GM18502 (cell line): ENCODE measurements around the gene AKT2.

Source experiments
- ATAC-seq: cut with Tn5 transposase; IDR thresholded peaks from one replicate; pipeline ENCODE4 v1.9.1; 2021; ENCODE audit warnings: mild to moderate bottlenecking; ENCODE audit not compliant: unreplicated experiment, poor library complexity

Gene AKT2

DNA sequence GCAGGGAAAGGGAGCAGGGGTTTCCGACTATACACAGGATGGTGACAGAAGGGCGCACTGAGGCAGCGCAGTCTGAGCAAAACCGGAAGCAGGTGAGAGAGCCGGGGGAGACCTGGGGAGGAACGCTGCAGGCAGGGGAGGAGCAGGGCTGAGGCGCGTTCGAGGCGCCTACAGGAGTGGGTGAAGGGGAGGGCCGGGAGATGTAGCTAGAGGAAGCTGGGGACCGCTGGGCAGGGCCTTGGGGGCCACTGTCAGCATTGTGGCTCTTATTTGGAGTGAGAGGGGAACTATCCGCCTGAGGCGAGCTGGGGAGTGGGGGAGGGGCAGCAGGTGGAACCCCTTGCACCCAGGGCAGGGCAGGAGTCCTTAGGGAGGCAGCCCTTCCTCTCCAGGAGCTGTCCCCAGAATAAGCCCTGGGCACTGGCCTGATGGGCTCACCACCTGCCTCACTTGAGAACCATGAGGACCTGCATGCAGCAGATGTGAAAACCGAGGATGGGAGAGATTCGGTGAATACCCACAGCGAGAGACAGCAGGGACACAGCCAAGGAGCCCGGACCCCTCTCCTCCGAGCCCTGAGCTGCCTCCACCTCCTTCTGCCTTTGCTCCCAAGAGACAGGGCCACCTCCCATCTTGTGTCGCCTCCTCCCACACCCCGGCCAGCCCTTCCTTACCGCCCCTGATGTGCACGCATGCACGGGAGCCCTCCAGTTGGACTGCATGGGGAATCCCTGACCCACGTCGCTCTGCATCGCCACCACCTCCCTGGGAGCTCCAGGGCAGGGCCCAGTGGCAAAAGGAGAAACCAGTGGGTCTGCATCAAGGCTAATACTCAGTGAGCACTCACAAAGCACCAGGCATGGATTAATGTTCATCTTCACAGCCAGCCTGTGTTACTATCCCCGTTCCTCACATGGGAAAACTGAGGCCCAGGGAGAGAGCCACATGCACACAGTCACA lies 10.3 kb downstream of the AKT2 start:
- peak; percentile 45 for ATAC-seq

DNA sequence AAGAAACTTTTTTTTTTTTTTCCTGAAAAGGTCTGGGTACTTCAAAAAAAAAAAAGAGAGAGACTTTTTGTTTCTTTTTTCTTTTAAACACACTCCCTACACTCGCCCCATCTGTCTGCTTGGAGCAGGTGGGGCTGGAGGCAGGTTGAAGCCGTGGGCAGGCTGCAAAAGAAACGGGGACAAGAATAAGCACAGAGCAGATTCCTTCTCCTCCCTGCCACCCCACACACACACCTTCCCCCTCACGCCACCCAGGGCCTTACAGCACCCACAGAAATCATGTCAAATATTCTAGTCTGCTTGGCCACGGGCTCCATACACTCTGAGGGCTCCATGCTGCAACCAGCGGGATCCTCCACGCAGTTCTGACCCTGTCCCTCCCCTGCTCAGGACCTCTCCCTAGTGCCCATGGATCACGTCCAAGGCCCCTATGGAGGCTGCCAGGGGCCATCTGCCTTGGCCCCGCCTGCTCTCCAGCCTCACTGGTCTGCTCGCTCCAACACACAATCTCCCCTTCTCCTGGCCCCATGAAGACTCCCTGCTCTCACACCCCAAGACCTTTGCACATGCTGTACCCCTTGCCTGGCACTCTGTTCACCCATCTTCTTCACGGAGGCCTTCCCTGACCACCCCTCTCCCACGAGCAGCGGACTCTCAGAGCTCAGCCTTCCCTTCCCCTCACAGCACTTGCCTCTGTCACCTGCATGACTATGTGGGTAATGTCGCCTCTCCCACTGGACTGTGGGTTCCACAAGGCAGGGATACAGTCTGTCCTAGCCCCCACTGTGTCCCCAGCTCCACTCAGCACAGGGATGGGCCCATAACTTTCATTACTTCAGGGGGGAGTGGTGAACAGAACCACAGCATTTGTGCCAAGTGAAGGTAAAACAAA lies 11.4 kb downstream of the AKT2 start:
- no peak for ATAC-seq

DNA sequence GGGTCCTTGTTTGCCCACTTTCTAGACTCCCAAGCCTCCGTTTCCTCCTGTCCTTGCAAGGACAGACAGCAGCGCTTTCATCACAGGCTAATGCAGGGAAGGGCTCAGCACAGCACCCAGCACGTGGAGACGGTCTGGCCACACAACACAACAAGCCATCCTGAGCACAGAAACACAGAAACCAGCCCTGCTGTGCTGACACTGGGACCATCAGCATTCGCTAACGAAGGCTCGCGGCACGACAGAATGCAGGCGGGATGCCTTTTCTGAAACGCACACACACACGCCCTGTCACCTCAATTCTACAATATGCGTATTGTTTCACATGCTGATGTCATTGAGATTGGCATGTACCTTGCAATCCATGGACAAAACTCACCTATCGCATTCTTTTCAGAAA lies 12.9 kb downstream of the AKT2 start:
- ATAC-seq: no peak

DNA sequence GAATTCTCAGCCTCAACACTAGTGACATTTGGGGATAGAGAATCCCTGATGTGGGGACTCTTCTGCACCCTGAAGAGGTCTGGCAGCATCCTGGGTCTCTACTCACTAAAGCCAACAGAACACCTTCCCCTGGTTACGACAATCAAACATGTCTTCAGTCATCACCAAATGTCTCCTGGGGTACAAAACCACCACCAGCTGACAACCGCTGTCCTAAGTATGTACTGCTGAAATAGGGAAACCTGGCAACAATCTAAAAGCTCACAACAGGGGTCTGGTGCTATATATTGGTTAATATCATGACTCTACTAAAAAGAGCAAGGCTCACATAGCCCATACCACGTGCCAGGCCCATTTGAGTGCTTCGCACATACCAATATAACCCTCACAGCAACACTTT lies 13.4 kb downstream of the AKT2 start:
- ATAC-seq: no peak

DNA sequence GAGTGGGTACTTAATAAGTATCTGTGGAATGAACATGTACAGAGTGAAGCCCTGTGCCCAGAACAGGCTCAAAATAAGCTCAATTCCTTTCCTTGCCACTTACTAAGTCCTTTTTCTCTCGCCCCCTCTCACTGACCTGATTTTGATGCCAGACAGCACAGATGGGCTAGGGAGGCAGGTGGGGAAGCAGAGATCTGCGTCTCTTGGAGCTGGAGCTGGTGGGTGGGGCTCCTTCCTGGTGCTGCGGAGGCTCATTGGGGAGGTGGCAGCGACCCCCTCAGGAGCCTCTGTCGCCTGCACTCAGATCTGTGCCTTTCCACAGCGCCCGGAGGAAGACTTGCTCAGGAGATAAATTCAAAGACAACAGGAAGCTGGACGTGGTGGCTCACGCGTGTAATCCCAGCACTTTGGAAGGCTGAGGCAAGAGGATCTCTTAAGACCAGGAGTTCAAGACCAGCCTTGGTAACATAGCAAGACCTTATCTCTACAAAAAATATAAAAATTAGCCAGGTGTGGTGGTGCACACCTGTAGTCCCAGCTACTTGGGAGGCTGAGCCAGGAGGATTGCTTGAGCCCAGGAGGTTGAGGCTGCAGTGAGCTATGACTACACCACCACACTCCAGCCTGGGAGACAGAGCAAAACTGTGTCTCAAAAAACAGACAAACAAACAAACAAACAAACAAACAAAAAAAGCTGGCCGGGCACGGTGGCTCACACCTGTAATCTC lies 14.6 kb downstream of the AKT2 start:
- ATAC-seq: no peak

DNA sequence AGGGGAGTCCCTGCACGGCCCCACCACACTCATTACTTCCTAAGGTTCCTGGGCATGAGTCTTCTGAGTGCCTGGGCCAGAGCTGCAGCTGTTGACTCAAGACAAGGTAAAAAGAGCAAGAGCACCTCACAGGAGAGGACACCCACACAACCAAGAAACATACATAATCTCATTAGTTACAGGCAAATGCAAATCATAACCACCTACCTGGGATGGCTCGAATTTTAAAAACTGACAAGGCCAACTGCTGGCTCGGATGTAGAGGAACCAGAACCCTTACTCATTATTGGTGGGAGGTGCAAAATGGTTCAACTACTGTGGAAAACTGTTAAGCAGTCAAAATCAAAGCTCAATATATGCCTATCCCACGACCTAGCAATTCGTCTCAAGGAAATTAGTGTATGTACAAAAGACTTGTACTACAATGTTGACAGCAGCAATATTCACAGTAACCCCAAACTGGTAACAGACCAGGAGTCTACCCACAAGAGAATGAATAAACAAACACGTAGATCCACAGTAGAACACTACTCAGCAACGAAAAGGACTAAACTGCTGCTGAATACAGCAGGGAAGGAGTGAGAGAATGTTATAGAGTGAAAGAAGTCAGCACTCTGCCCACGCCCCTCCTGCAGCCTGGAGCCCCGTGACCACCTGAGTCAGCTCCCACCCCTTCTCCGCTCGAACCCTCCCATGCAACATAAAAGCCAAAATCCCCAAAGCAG lies 15.8 kb downstream of the AKT2 start:
- no peak for ATAC-seq

GRCh38 chr19:40267601-40267997 lies 17.5 kb downstream of the AKT2 start:
- ATAC-seq: no peak

DNA sequence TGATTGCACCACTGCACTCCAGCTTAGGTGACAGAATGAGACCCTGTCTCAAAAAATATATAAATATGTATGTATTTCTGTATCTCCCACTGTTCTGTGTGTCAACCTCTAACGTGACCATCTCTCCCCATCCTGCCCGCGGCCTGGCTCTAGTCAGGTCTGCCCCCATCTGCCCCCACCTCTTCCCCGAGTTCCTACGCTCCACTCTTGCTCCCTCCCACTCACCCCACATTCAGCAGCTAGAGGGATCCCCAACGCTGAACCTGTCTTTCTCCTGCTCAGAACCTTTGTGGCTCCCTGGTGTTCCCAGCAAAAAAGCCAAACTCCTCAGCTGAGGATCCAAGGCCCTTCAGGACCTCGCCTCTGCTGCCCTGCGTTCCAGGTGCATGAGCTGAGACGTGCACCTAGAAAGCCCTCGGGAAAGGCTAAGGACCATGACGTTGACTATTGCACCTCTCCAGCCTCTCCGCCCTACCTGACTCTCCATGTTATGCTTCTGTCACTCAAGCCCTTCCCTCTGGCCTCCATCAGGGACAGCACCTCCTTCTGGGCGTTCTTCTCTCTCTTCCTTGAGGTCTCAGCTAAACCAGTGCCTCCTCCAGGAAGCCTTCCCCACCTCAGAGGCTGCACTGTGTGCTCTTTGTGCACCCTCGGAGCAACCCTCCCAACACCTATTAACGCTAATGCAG lies 18.1 kb downstream of the AKT2 start:
- no peak for ATAC-seq

DNA sequence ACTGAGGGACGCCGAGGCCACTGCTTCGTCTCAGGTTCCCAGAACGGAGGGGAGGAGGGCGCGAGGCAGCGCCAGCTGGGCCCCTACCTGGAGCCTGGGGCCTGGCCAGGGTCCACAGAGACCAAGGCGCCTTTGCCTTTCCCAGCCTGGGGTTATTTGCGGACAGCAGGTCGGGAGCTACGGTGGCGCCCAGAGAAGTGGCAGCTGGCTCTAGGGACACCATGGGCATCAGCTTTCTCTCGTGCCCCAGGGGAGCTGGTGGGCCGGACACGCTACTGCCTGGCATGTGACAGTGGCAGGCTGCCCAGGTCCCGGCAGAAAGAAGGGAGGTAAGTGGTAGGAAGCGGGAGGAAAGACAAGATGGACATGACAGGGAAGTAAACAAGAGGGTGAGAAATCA lies 19.0 kb downstream of the AKT2 start:
- no peak for ATAC-seq

DNA sequence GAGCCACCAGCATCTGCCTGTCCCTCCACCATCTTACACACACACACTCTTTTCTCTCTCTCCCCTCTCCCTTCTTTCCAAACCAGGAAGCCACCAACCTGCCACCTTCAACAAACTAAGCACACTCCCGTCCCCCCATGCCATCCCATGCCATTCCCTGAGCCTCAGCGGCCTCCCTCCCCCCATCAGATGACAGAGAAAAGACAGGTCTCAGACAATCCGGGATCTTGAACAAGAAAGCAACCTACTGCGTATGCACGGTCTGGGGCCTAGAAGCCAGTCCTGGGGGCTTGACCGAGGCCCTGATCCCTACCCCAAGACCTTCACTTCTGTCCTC lies 19.4 kb downstream of the AKT2 start:
- no peak for ATAC-seq

DNA sequence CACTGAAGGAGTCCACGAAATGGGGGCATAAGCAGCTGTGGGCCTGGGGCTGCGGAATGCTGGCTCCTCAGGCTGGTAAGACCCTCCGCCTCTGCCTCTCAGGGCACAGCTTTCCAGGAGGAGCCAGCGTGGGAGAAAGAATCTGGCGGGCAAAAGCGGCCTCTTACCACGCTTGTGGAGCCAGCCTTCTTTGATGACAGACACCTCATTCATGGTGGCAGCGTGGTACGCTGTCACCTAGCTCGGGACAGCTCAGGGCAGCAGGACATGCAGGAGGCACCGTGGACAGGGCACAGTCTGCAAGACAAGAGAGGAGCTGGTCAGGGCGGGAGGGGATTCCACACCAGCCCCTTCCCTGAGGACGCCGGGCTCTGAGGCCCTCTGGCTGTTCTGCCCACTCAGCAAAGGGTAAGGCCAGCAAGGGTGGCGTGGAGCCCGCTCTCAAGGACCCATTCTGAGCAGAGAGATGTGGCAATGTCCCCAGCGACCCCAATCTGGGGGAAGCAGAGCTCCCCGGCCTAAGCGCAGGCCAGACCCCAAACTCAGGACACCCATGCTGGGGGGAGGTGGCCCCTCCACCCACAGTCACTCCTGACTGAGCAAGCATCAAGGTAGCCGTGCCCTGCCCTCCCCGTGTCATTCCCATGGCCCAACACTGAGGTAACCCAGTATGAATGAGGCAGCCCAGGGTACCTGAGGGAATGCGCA lies 19.9 kb downstream of the AKT2 start:
- no peak for ATAC-seq

DNA sequence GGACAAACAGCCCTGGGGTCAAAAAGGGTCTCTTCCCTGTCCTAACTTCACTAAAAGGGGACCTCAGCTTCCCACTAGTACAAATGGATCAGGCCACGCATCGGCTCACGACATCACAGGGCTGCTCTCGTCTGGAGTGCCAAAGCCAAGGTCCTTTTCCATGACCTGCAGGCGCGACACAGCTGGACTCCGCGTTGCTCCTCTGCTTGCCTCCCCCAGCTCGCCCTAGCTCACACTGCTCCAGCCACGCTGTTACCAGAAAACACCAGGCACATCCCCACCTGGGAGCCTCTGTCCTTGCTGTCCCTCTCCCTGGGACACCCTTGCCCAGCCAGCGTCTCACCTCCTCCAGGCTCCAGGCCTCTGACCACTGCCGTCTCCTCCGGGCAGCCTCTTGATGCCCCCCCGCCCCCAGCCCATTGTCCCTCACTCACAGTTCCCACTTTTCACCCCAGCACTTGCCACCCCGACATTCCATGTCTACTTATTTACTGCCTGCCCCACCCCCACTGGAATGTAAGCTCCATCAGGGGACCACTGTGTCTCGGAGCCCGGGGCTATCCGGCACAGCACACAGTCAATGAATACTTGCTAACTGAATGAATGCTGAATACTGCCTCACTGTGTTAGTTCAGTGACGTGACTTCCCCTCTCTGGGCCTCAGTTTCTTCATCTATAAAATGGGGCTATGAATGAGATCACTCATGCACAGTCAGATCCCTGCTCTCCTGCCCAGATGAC lies 20.7 kb downstream of the AKT2 start:
- no peak for ATAC-seq

- no peak for ATAC-seq
Observed at GRCh38 chr19:40263440-40264313, 21.5 kb downstream of the AKT2 start.

DNA sequence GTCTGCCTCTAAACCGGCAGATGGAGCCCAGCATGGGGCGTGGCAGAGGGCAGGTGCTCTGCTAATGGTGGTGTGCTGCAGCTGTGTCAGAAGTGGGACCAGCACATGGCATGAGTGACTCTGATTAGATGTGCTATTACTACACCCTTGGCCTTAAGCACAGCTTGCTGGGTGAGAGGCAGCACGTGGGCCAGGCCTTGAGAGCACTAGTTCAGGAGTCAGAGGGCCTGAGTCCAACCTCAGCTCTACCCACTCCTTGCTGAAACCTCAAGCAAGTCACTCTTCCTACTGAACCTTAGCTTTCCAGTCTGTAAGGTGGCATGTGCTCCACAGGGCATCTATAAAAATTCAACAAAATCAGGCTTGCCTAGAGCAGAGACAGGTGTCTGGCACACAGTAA lies 22.7 kb downstream of the AKT2 start:
- ATAC-seq: no peak

DNA sequence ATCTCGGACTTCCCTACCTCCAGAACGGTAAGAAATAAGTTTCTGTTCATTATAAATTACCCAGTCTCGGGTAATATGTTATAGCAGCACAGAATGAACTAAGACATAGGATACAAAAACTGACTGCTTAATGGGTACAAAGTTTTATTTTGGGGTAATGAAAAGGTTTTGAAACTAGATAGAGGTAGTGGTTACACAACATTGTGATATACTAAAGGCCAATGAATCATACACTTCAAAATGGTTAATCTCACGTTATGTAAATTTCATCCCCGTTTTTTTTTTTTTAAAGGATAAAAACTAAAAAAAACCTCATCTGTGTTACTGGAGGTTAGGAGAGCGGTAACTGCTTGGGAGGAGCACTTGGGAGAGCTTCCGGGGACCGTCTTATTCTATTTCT lies 23.5 kb downstream of the AKT2 start:
- ATAC-seq: no peak

GRCh38 chr19:40257096-40257517 lies 28.0 kb downstream of the AKT2 start:
- no peak for ATAC-seq

DNA sequence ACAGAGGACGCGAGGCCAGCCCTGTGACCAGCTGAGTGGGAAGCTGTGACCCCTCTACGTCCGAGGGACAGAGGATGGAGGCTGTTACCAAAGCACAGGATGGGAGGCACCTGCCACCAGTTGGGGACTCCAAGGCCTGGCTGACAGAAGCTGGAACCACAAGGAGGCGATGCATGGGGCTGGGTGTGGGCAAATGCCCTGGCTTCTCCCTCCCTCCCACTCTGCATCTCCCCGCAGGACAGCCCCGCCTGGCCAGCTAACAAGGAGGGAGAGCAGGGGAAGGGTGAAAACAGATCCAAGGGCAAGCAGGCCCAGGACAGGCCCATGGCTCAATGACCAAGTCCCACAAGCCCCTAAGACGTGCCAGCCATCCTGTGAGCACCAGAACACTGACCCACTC lies 28.6 kb downstream of the AKT2 start:
- no peak for ATAC-seq
